Endothelial cell of umbilical vein (primary cell): ENCODE measurements around the gene PTBP3. TPM values are rescaled to one million over a fixed set of nuclear protein-coding genes. Genes with fewer than 3 reads are reported as not detected.

Experiments
- BruUV-seq: library from RNA; stranded (reverse); fragments of 400-500 nt; replicated peaks from 2 replicates; lab custom pipeline; 2021; lab: Mats Ljungman, UMichigan
- CTCF ChIA-PET: fragments of 300-600, 350-600 bp; sonication (Branson Sonifier 250); formaldehyde crosslinking; loops from one replicate; lab custom pipeline; 2021; ENCODE audit warnings: antibody characterized with exemption, inconsistent platforms; lab: Charles Lee
- POLR2A ChIA-PET: fragments of 300-600, 350-600 bp; sonication (Branson Sonifier 250); formaldehyde crosslinking; loops from one replicate; lab custom pipeline; 2021; ENCODE audit warnings: antibody characterized with exemption, inconsistent platforms; lab: Charles Lee
- DNase-seq: peaks from one replicate; pipeline ENCODE4 v3.0.0-alpha.2; 2011; ENCODE audit warnings: low read depth, low spot score
- FAIRE-seq: peaks from 2 replicates; lab custom pipeline; 2011; peaks lifted over from hg19 to GRCh38; lab: Jason Lieb, UNC
- H2AFZ ChIP-seq: 2 replicates; pipeline ENCODE4 v1.6.0; 2012; ENCODE audit warnings: low read depth, low read length, control low read depth, inconsistent platforms
- H3K27ac ChIP-seq: 2 replicates; pipeline ENCODE4 v1.5.1; 2011; ENCODE audit warnings: low read depth, mild to moderate bottlenecking, control low read depth, low read length, moderate library complexity; ENCODE audit not compliant: insufficient read depth
- H3K27me3 ChIP-seq, 2 experiments: 2 replicates each; pipeline versions ENCODE4 v1.6.0 to v1.6.1; 2011; ENCODE audit warnings: low read length in 2 of 2, mixed read lengths in 1 of 2; ENCODE audit not compliant: control insufficient read depth in 2 of 2, insufficient read depth in 2 of 2
- H3K36me3 ChIP-seq, 2 experiments: 2 replicates in 1 of 2; 3 replicates in 1 of 2; pipeline ENCODE4 v1.5.1; 2011; ENCODE audit warnings: low read length in 2 of 2, mild to moderate bottlenecking in 1 of 2, moderate library complexity in 1 of 2; ENCODE audit not compliant: control insufficient read depth in 2 of 2, insufficient read depth in 2 of 2; ENCODE audit errors: extremely low read depth in 1 of 2
- H3K4me1 ChIP-seq: 3 replicates; pipeline ENCODE4 v1.5.1; 2011; ENCODE audit warnings: mild to moderate bottlenecking, low read length; ENCODE audit not compliant: control insufficient read depth, insufficient read depth; ENCODE audit errors: extremely low read depth
- H3K4me2 ChIP-seq: 2 replicates; pipeline ENCODE4 v1.6.1; 2011; ENCODE audit warnings: low read length, control low read depth, mixed read lengths; ENCODE audit not compliant: insufficient read depth
- H3K4me3 ChIP-seq, 3 experiments: fragments of 200-600 bp in 1 of 3; sonication (generic), shearing (Covaris generic) in 1 of 3; replicated peaks in 1 of 3; 2 replicates each; pipeline ENCODE4 v1.5.1; 2011 to 2016; ENCODE audit warnings: control low read depth in 3 of 3, low read length in 3 of 3, mild to moderate bottlenecking in 2 of 3, inconsistent platforms in 1 of 3, low read depth in 1 of 3, moderate library complexity in 1 of 3; ENCODE audit not compliant: insufficient read depth in 1 of 3
- H3K79me2 ChIP-seq: 2 replicates; pipeline ENCODE4 v1.6.0; 2012; ENCODE audit warnings: low read length, inconsistent platforms; ENCODE audit not compliant: control insufficient read depth, insufficient read depth
- H3K9ac ChIP-seq: replicated peaks from 2 replicates; pipeline ENCODE3; 2011; ENCODE audit warnings: low read length, control low read depth; ENCODE audit not compliant: insufficient read depth; ENCODE audit errors: extremely low read depth
- H3K9me1 ChIP-seq: replicated peaks from 3 replicates; pipeline ENCODE4 v1.6.0; 2011; ENCODE audit warnings: mild to moderate bottlenecking, low read length; ENCODE audit not compliant: control insufficient read depth, insufficient read depth; ENCODE audit errors: extremely low read depth
- H3K9me3 ChIP-seq: replicated peaks from 2 replicates; pipeline ENCODE4 v1.5.1; 2012; ENCODE audit warnings: low read length, inconsistent platforms; ENCODE audit not compliant: control insufficient read depth, insufficient read depth
- H4K20me1 ChIP-seq: replicated peaks from 2 replicates; pipeline ENCODE3; 2011; ENCODE audit warnings: mild to moderate bottlenecking, low read length; ENCODE audit not compliant: control insufficient read depth, insufficient read depth; ENCODE audit errors: extremely low read depth
- CTCF ChIP-seq, 2 donors: IDR thresholded peaks; 1 replicate in 1 of 2; 2 replicates in 1 of 2; pipeline ENCODE4 v1.5.1; 2011; ENCODE audit warnings: low read length in 2 of 2, mild to moderate bottlenecking in 2 of 2, moderate library complexity in 2 of 2, control low read depth in 1 of 2, inconsistent platforms in 1 of 2, low read depth in 1 of 2; ENCODE audit not compliant: insufficient read depth in 1 of 2; ENCODE audit errors: extremely low read depth in 1 of 2
- EZH2 ChIP-seq: IDR thresholded peaks from 2 replicates; pipeline ENCODE4 v1.6.1; 2012; ENCODE audit warnings: borderline replicate concordance, low read depth, mild to moderate bottlenecking, moderate library complexity, low read length, inconsistent platforms; ENCODE audit not compliant: severe bottlenecking
- FOS ChIP-seq: IDR thresholded peaks from 2 replicates; pipeline ENCODE4 v1.6.1; 2011; ENCODE audit warnings: mild to moderate bottlenecking, low read length, moderate library complexity, borderline replicate concordance; ENCODE audit not compliant: insufficient read depth
- GATA2 ChIP-seq: IDR thresholded peaks from 2 replicates; pipeline ENCODE4 v1.7.0; 2011; ENCODE audit warnings: low read depth, mild to moderate bottlenecking, moderate library complexity, mixed read lengths, low read length; ENCODE audit not compliant: insufficient read length, insufficient read depth
- JUN ChIP-seq: IDR thresholded peaks from 2 replicates; pipeline ENCODE4 v1.6.1; 2011; ENCODE audit warnings: borderline replicate concordance, low read depth; ENCODE audit not compliant: insufficient read length, insufficient read depth
- MAX ChIP-seq: IDR thresholded peaks from 2 replicates; pipeline ENCODE4 v1.6.1; 2011; ENCODE audit not compliant: insufficient read depth, insufficient read length
- POLR2AphosphoS5 ChIP-seq: IDR thresholded peaks from 2 replicates; pipeline ENCODE4 v1.6.1; 2012; ENCODE audit warnings: low read depth, mild to moderate bottlenecking, control low read depth, low read length, moderate library complexity; ENCODE audit not compliant: insufficient read depth
- dilution Hi-C: fragments of 300-500 bp; cut with MboI; formaldehyde crosslinking; loops from one replicate; pipeline ENCODE4 v1.15.0; 2019; ENCODE audit warnings: low sequenced_read_pairs; ENCODE audit not compliant: extremely low pct_ligation_motif_present
- intact Hi-C: fragments of 100-400 bp; cut with micrococcal nuclease; formaldehyde crosslinking; loops from one replicate; pipeline ENCODE4 v1.10.0; 2022
- polyA plus RNA-seq, 4 experiments: library from polyadenylated mRNA; depleted of rRNA in 3 of 4; stranded (reverse) in 3 of 4; unstranded in 1 of 4; fragments of >200 nt; gene quantifications; 2 replicates each; pipeline versions ENCODE4 v1.2.1 to v1.2.3, GENCODE V29; 2011 to 2012; ENCODE audit warnings: missing spikeins in 1 of 4
- total RNA-seq: library from RNA; stranded (reverse); gene quantifications from 2 replicates; pipeline ENCODE4 v1.2.3, GENCODE V29; 2021

The PTBP3 gene
- total and polyA plus RNA-seq, 2 donors (not counting 3 experiments of a cell fraction or from before 2014, with no cell fraction given): 42.4 to 75.0 TPM

- Histone ChIP-seq H3K36me3 (no peaks in the 10 kb centered on the region), H3K9ac (no peak overlapping the region), H3K27me3 (no peaks in the 10 kb centered on the region), H3K4me2 (no peak overlapping the region), H2AFZ (no peak overlapping the region), H3K9me3 (no peaks in the 10 kb centered on the region), H3K4me3 (no peak overlapping the region), H3K4me1 (peaks cover 17% of the 10 kb centered on the region), H4K20me1 (peaks cover 3% of the 10 kb centered on the region), H3K9me1 (no peaks in the 10 kb centered on the region), H3K27ac (no peak overlapping the region), H3K79me2 (peaks cover 69% of the 10 kb centered on the region)
- intact Hi-C loops: no loop called here
- DNase-seq (no peak), FAIRE-seq (no peak)
- POLR2A ChIA-PET: interaction anchor here (0.6 kb wide), 1 partner anchor 23 kb away, joined by 3 read pairs; no protein-coding TSS in a partner anchor
- CTCF ChIA-PET: interaction anchor here (1.0 kb wide), 1 partner anchor 15 kb away, joined by 3 read pairs; no protein-coding TSS in a partner anchor
- no peak for TF ChIP-seq POLR2AphosphoS5
- no peak for TF ChIP-seq FOS
- TF ChIP-seq GATA2: no peak
- no peak for TF ChIP-seq JUN
- no peak for TF ChIP-seq MAX
- TF ChIP-seq EZH2: no peak
- no peak for TF ChIP-seq CTCF (IDR thresholded peaks at IDR 0.05; ENCODE audit: extremely low read depth in 1 of 2, insufficient read depth in 1 of 2, low read depth in 1 of 2, low read length in 2 of 2)
- BruUV-seq: no TSS peak
- dilution Hi-C loops: no loop called here
Measured at GRCh38 chr9:112273876-112274275, 59.5 kb downstream of the PTBP3 start.
